GM10266 (cell line): ENCODE measurements around the gene MAPK14.

Experiments
- DNase-seq: peaks from one replicate; pipeline ENCODE4 v3.0.0; 2012; ENCODE audit errors: extremely low spot score
- TF ChIP-seq, protein P1 (sequence below): IDR thresholded peaks from 2 replicates; pipeline ENCODE4 v1.5.1; 2012; ENCODE audit warnings: mild to moderate bottlenecking, low read depth; ENCODE audit not compliant: control insufficient read depth, insufficient read depth; ENCODE audit errors: missing control alignments

Gene MAPK14

DNA sequence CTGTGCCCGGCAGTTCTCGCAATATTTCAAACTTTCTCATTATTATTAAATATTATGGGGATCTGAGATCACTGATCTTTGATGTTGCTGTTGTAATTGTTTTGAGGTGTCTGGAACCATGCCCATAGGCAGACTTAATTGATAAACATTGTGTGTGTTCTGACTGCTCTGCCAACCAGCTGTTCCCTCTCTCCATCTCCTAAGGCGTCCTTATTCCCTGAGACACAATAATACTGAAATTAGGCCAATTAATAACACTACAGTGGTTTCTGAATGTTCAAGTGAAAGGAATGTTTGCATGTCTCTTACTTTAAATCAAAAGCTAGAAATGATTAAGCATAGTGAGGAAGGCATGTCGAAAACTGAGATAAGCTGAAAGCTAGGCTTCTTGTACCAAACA is 7.6 kb downstream of the MAPK14 start:
- TF ChIP-seq, protein P1, sequence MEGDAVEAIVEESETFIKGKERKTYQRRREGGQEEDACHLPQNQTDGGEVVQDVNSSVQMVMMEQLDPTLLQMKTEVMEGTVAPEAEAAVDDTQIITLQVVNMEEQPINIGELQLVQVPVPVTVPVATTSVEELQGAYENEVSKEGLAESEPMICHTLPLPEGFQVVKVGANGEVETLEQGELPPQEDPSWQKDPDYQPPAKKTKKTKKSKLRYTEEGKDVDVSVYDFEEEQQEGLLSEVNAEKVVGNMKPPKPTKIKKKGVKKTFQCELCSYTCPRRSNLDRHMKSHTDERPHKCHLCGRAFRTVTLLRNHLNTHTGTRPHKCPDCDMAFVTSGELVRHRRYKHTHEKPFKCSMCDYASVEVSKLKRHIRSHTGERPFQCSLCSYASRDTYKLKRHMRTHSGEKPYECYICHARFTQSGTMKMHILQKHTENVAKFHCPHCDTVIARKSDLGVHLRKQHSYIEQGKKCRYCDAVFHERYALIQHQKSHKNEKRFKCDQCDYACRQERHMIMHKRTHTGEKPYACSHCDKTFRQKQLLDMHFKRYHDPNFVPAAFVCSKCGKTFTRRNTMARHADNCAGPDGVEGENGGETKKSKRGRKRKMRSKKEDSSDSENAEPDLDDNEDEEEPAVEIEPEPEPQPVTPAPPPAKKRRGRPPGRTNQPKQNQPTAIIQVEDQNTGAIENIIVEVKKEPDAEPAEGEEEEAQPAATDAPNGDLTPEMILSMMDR = no peak
- no peak for DNase-seq

DNA sequence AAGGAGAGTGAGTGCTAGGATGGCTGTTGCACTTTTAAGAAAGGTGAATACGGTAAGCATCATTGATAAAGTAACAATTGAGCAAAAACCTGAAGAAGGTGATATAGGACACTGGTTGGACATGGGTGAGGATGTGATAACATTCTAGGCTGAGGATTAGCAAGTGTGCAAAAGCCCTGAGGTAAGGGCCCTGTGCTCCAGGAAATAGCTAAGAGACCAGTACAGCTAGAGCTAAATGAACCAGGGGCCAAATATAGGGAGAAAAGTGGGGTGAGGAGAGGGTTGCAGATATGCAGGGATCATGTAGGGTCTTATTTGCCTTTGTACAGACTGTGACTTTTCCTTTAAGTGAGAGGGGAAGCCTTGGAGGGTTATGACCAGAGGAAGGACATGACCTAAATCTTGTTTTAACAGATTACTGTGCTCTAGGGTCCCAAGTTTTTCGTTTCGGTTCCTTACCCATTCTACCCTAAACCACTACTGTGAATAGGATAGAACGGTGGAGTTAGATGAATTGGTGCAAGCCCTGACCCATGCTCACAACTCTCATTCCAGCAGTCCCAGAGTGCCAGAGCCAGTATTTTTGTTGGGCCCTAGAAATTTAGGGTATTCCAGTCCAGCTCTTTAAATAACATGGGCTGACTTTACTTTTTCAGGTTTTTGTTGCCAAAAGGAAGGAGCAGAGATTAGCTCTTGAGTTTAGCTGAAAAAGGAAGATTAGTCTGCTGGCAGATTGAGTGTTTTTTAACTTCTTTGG is 10.7 kb downstream of the MAPK14 start:
- TF ChIP-seq, protein P1 = no peak
- no peak for DNase-seq

DNA sequence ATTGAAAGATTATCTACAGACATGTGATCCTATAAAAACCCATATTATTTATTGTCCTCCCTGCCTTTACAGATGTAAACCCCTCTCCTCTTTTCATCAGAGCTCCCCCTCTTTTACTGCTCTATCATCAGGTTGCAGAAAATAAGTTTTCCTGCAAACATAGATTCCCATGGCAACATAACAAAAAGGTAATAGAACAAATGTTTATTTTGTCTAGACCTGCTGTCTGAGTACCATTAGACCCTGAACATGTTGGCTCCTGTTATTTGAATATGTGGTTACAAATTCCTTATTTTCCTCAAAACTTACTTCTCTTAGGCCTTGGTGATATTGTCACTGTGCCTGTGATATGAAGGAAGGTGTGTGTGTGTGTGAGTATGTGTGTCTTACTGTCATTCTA is 11.5 kb downstream of the MAPK14 start:
- TF ChIP-seq, protein P1 = no peak
- DNase-seq = no peak

DNA sequence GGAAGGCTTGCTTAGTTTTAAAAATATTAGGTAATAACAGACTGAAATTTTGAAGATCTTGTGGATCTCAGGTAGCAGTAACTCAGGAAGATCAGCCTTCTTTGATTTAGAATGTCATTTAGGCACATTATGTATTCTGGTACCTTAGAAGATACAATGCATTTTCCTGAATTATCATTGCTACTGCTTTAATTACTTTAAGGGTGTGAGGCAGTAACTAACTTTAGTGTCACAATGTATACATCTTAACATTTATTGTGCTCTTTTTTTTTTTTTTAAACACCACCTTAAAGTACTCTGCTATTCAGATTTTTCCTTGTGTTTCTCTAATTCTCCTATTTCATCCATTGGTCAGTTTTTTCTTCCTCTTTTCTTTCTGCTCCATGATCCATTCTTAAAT is 13.3 kb downstream of the MAPK14 start:
- DNase-seq = no peak
- TF ChIP-seq, protein P1 = no peak

DNA sequence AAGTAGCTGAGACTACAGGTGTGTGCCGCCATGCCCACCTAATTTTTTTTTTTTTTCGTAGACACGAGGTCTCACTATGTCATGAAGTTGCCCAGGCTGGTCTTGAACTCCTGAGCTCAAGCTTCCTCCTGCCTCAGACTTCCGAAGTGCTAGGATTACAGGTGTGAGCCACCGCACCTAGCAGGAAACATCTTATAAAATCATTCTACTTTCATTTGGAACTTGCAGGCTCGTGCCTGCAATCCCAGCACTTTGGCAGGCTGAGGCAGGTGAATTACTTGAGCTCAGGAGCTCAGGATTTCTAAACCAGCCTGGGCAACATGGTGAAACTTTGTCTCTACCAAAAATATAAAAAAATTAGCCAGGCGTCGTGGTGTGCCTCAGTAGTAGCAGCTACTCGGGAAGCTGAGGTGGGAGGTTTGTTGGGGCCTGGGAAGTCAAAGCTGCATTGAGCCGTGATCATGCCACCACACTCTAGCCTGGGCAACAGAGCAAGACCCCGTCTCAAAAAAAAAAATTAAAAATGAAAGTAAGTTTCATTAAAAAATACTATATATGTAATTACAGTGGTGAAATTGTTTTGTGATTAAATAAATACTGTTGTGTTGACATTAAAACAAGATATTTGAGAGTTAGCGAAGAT is 15.1 kb downstream of the MAPK14 start:
- TF ChIP-seq, protein P1 = no peak
- no peak for DNase-seq

DNA sequence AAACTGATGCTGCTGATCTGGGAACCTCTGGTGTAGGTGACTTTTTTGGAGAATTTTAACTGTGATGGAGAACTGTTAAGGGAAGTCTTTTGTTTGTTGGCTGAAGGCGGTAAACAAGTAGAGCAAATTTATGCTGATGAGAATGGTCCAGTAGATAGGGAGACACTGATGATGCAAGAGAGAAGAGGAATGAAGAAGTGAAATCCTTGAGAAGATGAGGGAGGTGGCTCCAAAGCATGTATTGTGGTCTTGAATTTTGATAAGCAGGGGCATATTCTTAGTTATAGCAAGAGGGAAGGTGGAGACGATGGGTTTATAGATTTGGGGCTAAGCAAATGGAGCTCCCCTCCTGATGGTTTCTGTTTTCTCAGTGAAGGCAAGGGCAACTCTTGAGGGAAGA is 22.0 kb downstream of the MAPK14 start:
- no peak for DNase-seq
- TF ChIP-seq, protein P1 = no peak

DNA sequence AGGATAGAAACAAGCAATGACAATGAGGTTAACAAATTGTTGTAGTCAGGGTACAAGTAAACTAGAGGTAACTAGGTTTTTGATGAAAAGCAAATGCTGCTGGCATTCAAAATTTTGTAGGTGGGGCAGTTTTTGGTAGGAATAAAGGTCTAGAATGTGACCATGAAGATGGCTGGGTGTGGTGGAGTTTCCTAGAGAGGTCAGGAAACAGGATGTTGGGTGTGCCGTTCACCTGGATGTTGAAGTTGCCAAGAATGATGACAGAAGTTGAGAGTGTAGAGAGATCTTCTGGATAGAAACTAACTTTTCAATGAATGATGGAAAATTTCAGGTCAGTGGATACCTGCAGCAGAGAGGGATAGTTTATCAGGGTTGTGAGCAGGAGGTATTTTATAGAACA is 22.7 kb downstream of the MAPK14 start:
- DNase-seq = no peak
- TF ChIP-seq, protein P1 = no peak
